Transverse colon (tissue), 4 donors: ENCODE measurements around the gene LYSMD1. TPM values are rescaled to one million over a fixed set of nuclear protein-coding genes. Genes with fewer than 3 reads are reported as not detected.

Experiments
- DNase-seq: peaks from one replicate; pipeline ENCODE4 v3.0.0-alpha.2; 2019
- H3K27ac ChIP-seq, 4 donors: fragments of 200-600 bp; sonication (generic); 2 replicates each; pipeline ENCODE4 v1.5.1; 2016 to 2018; ENCODE audit warnings: inconsistent platforms in 4 of 4
- H3K27me3 ChIP-seq: fragments of 200-600 bp; sonication (generic); 2 replicates; pipeline ENCODE4 v1.5.1; 2017; ENCODE audit warnings: inconsistent platforms
- H3K36me3 ChIP-seq, 4 donors: fragments of 200-600 bp; sonication (generic); 2 replicates each; pipeline ENCODE4 v1.5.1; 2017 to 2019; ENCODE audit warnings: inconsistent platforms in 4 of 4
- H3K4me1 ChIP-seq, 4 donors: fragments of 200-600 bp; sonication (generic); 2 replicates each; pipeline ENCODE4 v1.5.1; 2017 to 2020; ENCODE audit warnings: inconsistent platforms in 4 of 4
- H3K4me3 ChIP-seq, 4 donors: fragments of 200-600 bp; sonication (generic); 1 replicate in 1 of 4; 2 replicates in 3 of 4; pipeline versions ENCODE4 v1.5.1 to v1.6.1; 2017 to 2019; ENCODE audit warnings: inconsistent platforms in 4 of 4
- H3K9me3 ChIP-seq, 2 donors: fragments of 200-600 bp; sonication (generic); 2 replicates each; pipeline ENCODE4 v1.5.1; 2017 to 2019; ENCODE audit warnings: inconsistent platforms in 2 of 2
- EP300 ChIP-seq: sonication (generic); formaldehyde crosslinking; IDR thresholded peaks from one replicate; pipeline ENCODE4 v1.6.1; 2017; ENCODE audit warnings: antibody characterized with exemption, low read depth
- POLR2A ChIP-seq: fragments of 450-650 bp; IDR thresholded peaks from one replicate; pipeline ENCODE4 v1.6.1; 2016; ENCODE audit warnings: antibody characterized with exemption, mild to moderate bottlenecking, moderate library complexity
- POLR2AphosphoS5 ChIP-seq, 3 donors: sonication (generic); formaldehyde crosslinking; IDR thresholded peaks; one replicate each; pipeline ENCODE4 v1.6.1; 2016; ENCODE audit warnings: antibody characterized with exemption in 3 of 3
- WGBS, 2 donors: methylation state at CpG; one replicate each; pipeline ENCODE4 v1.1.5; 2018; ENCODE audit warnings: low coverage in 1 of 2; 5-methylcytosine and 5-hydroxymethylcytosine counted together
- in situ Hi-C, 4 donors: fragments of 200-750 bp; cut with MboI; loops; one replicate each; pipeline versions ENCODE4 v1.15.0 to v1.15.1; 2017; ENCODE audit warnings: low sequenced_read_pairs in 3 of 4, low pct_ligation_motif_present in 1 of 4, low pct_unique_long_range_greater_than_20kb in 1 of 4
- intact Hi-C: fragments of 100-400 bp; cut with DNase I; formaldehyde crosslinking; loops from one replicate; pipeline ENCODE4 v1.15.1; 2023; ENCODE audit warnings: low total_unique reads
- total RNA-seq, 4 donors: library from RNA; depleted of rRNA; stranded (reverse); fragments of >200 nt; gene quantifications; one replicate each; pipeline ENCODE4 v1.1.0, GENCODE V29; 2016
- TF ChIP-seq, protein P1 (sequence below), 5 experiments: fragments of 200-600 bp in 3 of 5; fragments of 450-650 bp in 2 of 5; sonication (generic) in 3 of 5; IDR thresholded peaks; 1 replicate in 2 of 5; 2 replicates in 3 of 5; pipeline ENCODE4 v1.5.1; 2016 to 2017; ENCODE audit warnings: antibody characterized with exemption in 5 of 5, inconsistent platforms in 3 of 5, mild to moderate bottlenecking in 2 of 5, moderate library complexity in 1 of 5

Gene LYSMD1
- total RNA-seq, 4 donors from 2014 or later, result 1.4 to 15.7 (median 7.3) TPM

DNA sequence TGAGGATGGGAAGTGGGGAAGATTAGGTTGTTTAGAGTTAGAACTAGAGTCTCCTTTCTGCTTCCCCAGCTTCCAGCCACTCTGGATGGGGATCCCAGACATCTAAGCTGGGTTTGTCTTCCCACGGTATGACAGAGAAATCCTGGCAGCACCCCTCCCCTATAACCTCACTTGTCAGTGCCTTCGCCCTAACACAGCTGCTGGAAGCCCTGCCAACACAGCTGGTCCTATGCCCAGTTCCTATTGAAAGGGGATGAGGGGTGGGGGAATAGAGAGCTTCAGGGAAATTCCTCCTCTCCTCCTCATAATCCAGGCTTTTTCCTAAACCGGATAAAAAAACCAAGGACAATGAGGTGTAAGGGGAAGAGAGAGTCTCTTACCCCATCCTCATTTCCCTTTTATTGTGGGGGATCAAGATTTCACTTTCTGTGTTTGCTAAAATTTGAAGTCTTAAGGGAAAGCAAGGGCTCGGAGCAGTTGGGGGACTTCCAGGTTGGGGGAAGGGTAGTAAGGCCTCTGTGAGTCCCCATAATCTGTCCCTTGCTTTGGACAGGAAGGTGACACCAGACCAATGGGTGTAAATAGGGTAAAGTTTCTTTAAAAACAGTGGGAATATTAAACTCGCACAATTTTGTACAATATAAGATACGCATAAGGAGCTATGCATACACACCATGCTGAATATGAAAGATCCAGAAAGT is 9.5 kb upstream of the LYSMD1 start:
- H3K27ac ChIP-seq, result no peak overlapping the region

DNA sequence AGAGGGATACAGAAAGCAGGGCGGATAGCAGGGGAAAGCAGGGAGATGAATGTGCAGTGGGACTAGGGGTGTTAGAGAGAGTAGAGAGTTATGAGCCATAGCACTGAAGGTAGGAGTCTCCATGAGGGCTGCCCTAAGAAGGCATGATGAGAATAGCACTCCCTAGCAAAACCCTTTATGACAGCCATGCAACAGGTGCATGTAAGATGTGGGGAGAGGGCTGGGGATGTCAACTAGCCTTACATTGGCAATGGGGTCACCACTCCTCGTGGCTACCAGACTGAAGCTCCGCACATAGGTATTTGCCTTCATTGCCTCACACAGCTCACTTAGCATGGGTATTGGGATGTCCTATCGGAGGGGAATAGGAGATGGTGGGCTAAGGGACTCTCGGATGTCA is 5.5 kb upstream of the LYSMD1 start:
- in situ Hi-C loops, result loop anchor here in 1 of 4 donors (25.0 kb wide), 1 partner anchor 134 kb away; the partner anchor contains the start of genes BNIPL and C1orf56
- Histone ChIP-seq H3K4me1 (peaks cover 6 to 13% (median 9%) of the 10 kb centered on the region in 4 donors), H3K36me3 (peaks cover 0 to 18% (median 4%) of the 10 kb centered on the region in 4 donors), H3K4me3 (no peak overlapping the region), H3K27ac (no peak overlapping the region), H3K9me3 (no peaks in the 10 kb centered on the region), H3K27me3 (no peaks in the 10 kb centered on the region)
- intact Hi-C loops, result no loop called here
- no peak for DNase-seq
- 83 to 92% methylated on average over 4 to 5 of the region's 5 CpGs for WGBS, 2 donors
- TF ChIP-seq, protein P1, sequence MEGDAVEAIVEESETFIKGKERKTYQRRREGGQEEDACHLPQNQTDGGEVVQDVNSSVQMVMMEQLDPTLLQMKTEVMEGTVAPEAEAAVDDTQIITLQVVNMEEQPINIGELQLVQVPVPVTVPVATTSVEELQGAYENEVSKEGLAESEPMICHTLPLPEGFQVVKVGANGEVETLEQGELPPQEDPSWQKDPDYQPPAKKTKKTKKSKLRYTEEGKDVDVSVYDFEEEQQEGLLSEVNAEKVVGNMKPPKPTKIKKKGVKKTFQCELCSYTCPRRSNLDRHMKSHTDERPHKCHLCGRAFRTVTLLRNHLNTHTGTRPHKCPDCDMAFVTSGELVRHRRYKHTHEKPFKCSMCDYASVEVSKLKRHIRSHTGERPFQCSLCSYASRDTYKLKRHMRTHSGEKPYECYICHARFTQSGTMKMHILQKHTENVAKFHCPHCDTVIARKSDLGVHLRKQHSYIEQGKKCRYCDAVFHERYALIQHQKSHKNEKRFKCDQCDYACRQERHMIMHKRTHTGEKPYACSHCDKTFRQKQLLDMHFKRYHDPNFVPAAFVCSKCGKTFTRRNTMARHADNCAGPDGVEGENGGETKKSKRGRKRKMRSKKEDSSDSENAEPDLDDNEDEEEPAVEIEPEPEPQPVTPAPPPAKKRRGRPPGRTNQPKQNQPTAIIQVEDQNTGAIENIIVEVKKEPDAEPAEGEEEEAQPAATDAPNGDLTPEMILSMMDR (IDR thresholded peaks at IDR 0.05), result no peak
- TF ChIP-seq EP300 (no peak), POLR2A (no peak), POLR2AphosphoS5 (IDR thresholded peaks at IDR 0.05) (no peak)

More for the DNA sequence above, 9.5 kb upstream of the LYSMD1 start:
- no peak for DNase-seq
- Histone ChIP-seq H3K4me1 (no peaks in the 10 kb centered on the region), H3K4me3 (no peak overlapping the region), H3K36me3 (peaks cover 0 to 44% (median 22%) of the 10 kb centered on the region in 4 donors), H3K27me3 (no peaks in the 10 kb centered on the region), H3K9me3 (no peaks in the 10 kb centered on the region)
- intact Hi-C loops, result no loop called here
- in situ Hi-C loops, result no loop called here
- 72 to 86% methylated on average over 3 to 6 of the region's 6 CpGs for WGBS, 2 donors
- TF ChIP-seq, protein P1 (IDR thresholded peaks at IDR 0.05), result no peak
- TF ChIP-seq EP300, result no peak
- no peak for TF ChIP-seq POLR2AphosphoS5 (IDR thresholded peaks at IDR 0.05)
- no peak for TF ChIP-seq POLR2A

DNA sequence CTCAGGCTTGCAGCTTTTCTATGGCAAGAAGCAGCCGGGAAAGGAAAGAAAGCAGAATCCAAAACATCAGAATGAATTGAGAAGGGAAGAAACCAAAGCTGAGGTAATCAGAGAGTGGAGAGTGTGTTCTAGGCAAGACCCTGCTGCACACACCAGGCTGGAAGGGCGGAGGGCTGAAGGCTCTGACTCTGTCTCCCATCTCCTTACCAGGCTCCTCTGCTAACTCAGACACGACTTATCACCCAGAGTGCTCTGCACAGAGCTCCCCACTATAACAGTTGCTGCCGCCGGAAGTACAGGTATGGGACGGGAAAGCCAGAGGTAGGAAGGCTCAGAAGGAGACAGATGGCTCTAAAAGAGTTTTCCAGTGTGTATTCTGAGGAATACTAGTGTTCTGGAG is 1.4 kb upstream of the LYSMD1 start:
- intact Hi-C loops (no loop called here), in situ Hi-C loops (loop anchor here in 1 of 4 donors (25.0 kb wide), 1 partner anchor 130 kb away; the partner anchor contains the start of genes BNIPL and C1orf56)
- H3K36me3 ChIP-seq, result peaks cover 0 to 10% (median 0%) of the 10 kb centered on the region in 4 donors
- H3K27me3 ChIP-seq, result no peaks in the 10 kb centered on the region
- no peak overlapping the region for H3K27ac ChIP-seq
- DNase-seq, result no peak
- peaks cover 6 to 25% (median 20%) of the 10 kb centered on the region in 4 donors for H3K4me1 ChIP-seq
- peak overlapping the region in 1 of 4 donors; percentile 86 for H3K4me3 ChIP-seq
- TF ChIP-seq POLR2AphosphoS5 (IDR thresholded peaks at IDR 0.05) (no peak), POLR2A (no peak), EP300 (no peak)
- TF ChIP-seq, protein P1 (IDR thresholded peaks at IDR 0.05), result no peak
- no peaks in the 10 kb centered on the region for H3K9me3 ChIP-seq
- WGBS, 2 donors, result 87 to 89% methylated on average over 3 to 6 of the region's 6 CpGs

GRCh38 chr1:151166505-151166956 is 829 bp upstream of the LYSMD1 start:
- in situ Hi-C loops (loop anchor here in 1 of 4 donors (25.0 kb wide), 1 partner anchor 129 kb away; the partner anchor contains the start of genes BNIPL and C1orf56), intact Hi-C loops (loop anchor here (1.0 kb wide), 1 partner anchor 24 kb away; no protein-coding TSS in a partner anchor)
- H3K27ac ChIP-seq, result peak overlapping the region; percentile 84 to 94 (median 88)
- DNase-seq, result no peak
- TF ChIP-seq POLR2AphosphoS5 (IDR thresholded peaks at IDR 0.05), result no peak
- no peak for TF ChIP-seq EP300
- H3K4me1 ChIP-seq, result peaks cover 6 to 25% (median 20%) of the 10 kb centered on the region in 4 donors
- no peaks in the 10 kb centered on the region for H3K27me3 ChIP-seq
- H3K4me3 ChIP-seq, result peak overlapping the region; percentile 47 to 94 (median 78)
- 3 to 5% methylated on average over 6 to 15 of the region's 15 CpGs for WGBS, 2 donors
- H3K36me3 ChIP-seq, result peaks cover 0 to 10% (median 0%) of the 10 kb centered on the region in 4 donors
- no peaks in the 10 kb centered on the region for H3K9me3 ChIP-seq
